Measurements from ENCODE around the gene STIP1. TPM values are rescaled to one million over a fixed set of nuclear protein-coding genes. Genes with fewer than 3 reads are reported as not detected.

Gene STIP1
- 192 TPM in 2 replicates for polyA plus RNA-seq (2013)

DNA sequence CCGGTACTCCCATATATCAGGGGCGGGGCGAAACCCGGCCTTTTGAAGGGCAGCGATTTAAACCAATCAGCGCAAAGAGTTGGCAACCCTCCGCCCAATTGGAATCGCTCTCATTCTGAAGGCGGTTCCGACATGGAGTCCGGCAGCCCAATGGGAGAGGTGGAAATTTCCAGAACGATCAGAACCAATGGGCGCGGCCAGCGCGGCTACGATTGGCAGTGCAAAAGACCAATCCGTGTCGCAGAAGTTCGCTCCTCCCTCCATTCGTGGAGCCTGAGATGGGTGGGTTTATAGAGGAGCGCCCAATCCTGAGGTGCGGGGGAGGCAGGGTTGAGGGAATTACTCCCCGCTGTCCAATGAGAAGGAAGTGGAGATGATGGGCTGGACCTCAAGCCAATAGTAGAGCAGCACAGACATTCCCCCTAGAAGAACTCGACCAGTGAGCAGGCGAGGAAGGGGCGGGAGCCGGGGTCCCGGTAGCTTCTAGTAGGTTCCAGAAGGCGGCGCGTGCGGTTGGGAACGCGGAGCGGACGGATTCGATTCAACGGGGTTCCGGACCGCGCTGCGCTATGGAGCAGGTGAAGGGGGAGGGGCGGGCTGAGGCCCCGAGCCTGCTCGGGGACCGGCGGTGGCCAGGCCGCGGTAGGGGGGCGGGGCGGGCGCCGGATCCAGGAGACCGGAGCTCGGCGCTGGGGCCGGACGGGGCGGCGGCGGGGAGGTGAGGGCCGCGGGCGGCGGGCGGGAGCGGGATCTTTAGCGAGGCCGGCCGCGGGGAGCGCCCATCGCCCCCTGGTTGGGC lies at the start of gene STIP1:
Gene STIP1 (plus strand): TSS at position 479 of the 799 bp plus-strand sequence. CDS start 91 bp downstream, at position 570.
- H2BK5ac ChIP-seq (ENCODE audit: low read depth, low read length, poor library complexity): peak within 1 kb of the TSS; percentile 77
- H3K27me3 ChIP-seq (ENCODE audit: insufficient read depth, low read length): no peaks in the 10 kb centered on the region
- H3K79me1 ChIP-seq (ENCODE audit: low read length): peaks cover 10% of the 10 kb centered on the region
- H3K23ac ChIP-seq (ENCODE audit: low read length): no peak within 1 kb of the TSS
- peak within 1 kb of the TSS; percentile 84 for H4K91ac ChIP-seq (ENCODE audit: low read depth, low read length)
- H3K14ac ChIP-seq (ENCODE audit: low read length): peak within 1 kb of the TSS; percentile 92
- peaks cover 0 to 5% of the 10 kb centered on the region in 2 experiments for H3K4me1 ChIP-seq (ENCODE audit: control insufficient read depth in 1 of 2, insufficient read depth in 2 of 2, low read length in 2 of 2)
- H2BK12ac ChIP-seq (ENCODE audit: low read length): no peak within 1 kb of the TSS
- H3K27ac ChIP-seq (ENCODE audit: low read depth, low read length): peak within 1 kb of the TSS; percentile 89
- peak; percentile 100 for DNase-seq
- H3K36me3 ChIP-seq (ENCODE audit: control insufficient read depth in 1 of 2, insufficient read depth in 2 of 2, low read length in 2 of 2): peaks cover 5 to 7% of the 10 kb centered on the region in 2 experiments
- peak within 1 kb of the TSS; percentile 79 for H3K4me3 ChIP-seq (ENCODE audit: low read depth, low read length)
- WGBS (ENCODE audit: extremely low coverage, insufficient coverage, insufficient read length): no CpG with 5 or more reads among the region's 74 CpGs
- peaks cover 23% of the 10 kb centered on the region for H3K79me2 ChIP-seq (ENCODE audit: control insufficient read depth, insufficient read depth, low read length, poor library complexity)
- peak within 1 kb of the TSS; percentile 79 for H4K12ac ChIP-seq (ENCODE audit: low read depth, low read length)
- H2AK5ac ChIP-seq (ENCODE audit: low read length): peak within 1 kb of the TSS; percentile 90
- peak within 1 kb of the TSS; percentile 69 for H3K4me2 ChIP-seq (ENCODE audit: low read length)
- peak within 1 kb of the TSS; percentile 80 for H2AFZ ChIP-seq (ENCODE audit: insufficient read depth, low read length, poor library complexity)
- no peaks in the 10 kb centered on the region for H3K9me3 ChIP-seq (ENCODE audit: insufficient read depth, low read depth, low read length)
- peak within 1 kb of the TSS; percentile 97 for H3K18ac ChIP-seq (ENCODE audit: low read length)
- H3K9ac ChIP-seq (ENCODE audit: low read length): peak within 1 kb of the TSS; percentile 86
- peak within 1 kb of the TSS; percentile 82 for H3K4ac ChIP-seq (ENCODE audit: low read depth, low read length)
- peak within 1 kb of the TSS; percentile 72 for H2BK120ac ChIP-seq (ENCODE audit: insufficient read depth, low read length, poor library complexity)
- H4K8ac ChIP-seq (ENCODE audit: low read depth, low read length): peak within 1 kb of the TSS; percentile 92

DNA sequence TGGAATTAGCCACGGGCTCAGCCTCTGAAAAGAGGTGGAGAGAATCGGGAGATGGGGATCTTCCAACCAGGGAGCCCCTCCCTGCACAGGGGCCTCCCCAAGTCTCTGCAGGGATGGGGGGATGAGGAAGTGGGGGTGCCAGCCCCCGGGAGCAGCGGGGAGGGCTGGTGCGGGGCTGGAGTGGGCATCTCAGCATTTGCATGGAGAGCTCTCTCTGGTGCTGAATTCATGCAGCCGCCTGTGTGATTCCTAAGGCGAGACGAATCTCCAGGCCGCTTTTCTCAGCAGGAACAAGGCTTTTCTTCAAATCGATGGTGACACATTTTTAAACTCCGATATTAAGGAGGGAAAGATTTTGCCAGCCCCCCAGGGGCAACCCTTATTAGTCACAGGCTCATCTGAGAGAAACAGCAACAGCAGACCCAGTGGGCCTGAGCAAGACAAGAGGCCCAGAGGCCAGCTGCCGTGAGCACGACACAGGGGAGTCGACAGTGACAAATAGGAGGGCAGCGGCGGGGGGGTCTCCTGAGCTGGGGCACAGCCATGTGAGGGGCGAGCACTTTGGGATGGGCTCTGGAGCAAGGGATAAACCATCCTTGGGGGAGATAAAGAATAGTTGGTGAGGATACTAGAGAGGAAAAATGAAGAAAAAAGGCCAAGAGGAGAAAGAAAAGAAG lies 49.1 kb upstream of the STIP1 start:
- H3K27ac ChIP-seq (ENCODE audit: low read depth, low read length): no peak overlapping the region
- H3K9ac ChIP-seq (ENCODE audit: low read length): no peak overlapping the region
- no peak overlapping the region for H3K14ac ChIP-seq (ENCODE audit: low read length)
- no peak overlapping the region for H3K4ac ChIP-seq (ENCODE audit: low read depth, low read length)
- no peak overlapping the region for H2BK5ac ChIP-seq (ENCODE audit: low read depth, low read length, poor library complexity)
- no peak for DNase-seq
- H3K36me3 ChIP-seq (ENCODE audit: control insufficient read depth in 1 of 2, insufficient read depth in 2 of 2, low read length in 2 of 2): no peaks in the 10 kb centered on the region
- no peak overlapping the region for H2AK5ac ChIP-seq (ENCODE audit: low read length)
- no peak overlapping the region for H4K91ac ChIP-seq (ENCODE audit: low read depth, low read length)
- WGBS (ENCODE audit: extremely low coverage, insufficient coverage, insufficient read length): no CpG with 5 or more reads among the region's 17 CpGs
- no peak overlapping the region for H2BK120ac ChIP-seq (ENCODE audit: insufficient read depth, low read length, poor library complexity)
- no peaks in the 10 kb centered on the region for H3K9me3 ChIP-seq (ENCODE audit: insufficient read depth, low read depth, low read length)
- H3K4me1 ChIP-seq (ENCODE audit: control insufficient read depth in 1 of 2, insufficient read depth in 2 of 2, low read length in 2 of 2): no peaks in the 10 kb centered on the region
- H3K4me2 ChIP-seq (ENCODE audit: low read length): no peak overlapping the region
- H4K8ac ChIP-seq (ENCODE audit: low read depth, low read length): no peak overlapping the region
- H4K12ac ChIP-seq (ENCODE audit: low read depth, low read length): no peak overlapping the region
- H3K23ac ChIP-seq (ENCODE audit: low read length): no peak overlapping the region
- no peak overlapping the region for H2BK12ac ChIP-seq (ENCODE audit: low read length)
- no peaks in the 10 kb centered on the region for H3K79me2 ChIP-seq (ENCODE audit: control insufficient read depth, insufficient read depth, low read length, poor library complexity)
- H3K79me1 ChIP-seq (ENCODE audit: low read length): no peaks in the 10 kb centered on the region
- no peak overlapping the region for H2AFZ ChIP-seq (ENCODE audit: insufficient read depth, low read length, poor library complexity)
- H3K18ac ChIP-seq (ENCODE audit: low read length): no peak overlapping the region
- no peaks in the 10 kb centered on the region for H3K27me3 ChIP-seq (ENCODE audit: insufficient read depth, low read length)
- H3K4me3 ChIP-seq (ENCODE audit: low read depth, low read length): no peak overlapping the region

DNA sequence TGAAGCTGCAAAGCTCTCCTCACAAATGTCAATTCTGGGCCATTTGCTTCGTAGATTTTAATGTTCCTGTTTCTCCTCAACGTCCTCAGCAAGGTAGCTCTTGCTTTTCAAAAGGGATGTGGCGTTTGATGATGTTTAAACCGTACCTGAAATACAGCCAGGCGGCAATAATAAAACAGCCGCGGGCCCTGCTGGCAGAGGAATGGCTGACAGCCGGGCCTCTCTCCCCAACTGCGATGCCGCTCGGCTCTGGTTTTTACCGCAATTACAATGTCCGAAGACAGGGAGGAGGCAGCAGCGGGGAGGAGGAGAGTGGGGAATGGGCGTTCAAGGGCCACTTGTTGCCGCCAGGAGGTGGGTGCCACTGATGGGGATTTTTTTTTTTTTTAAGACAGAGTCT lies 47.6 kb upstream of the STIP1 start:
- H2BK120ac ChIP-seq (ENCODE audit: insufficient read depth, low read length, poor library complexity): no peak overlapping the region
- no peak overlapping the region for H3K23ac ChIP-seq (ENCODE audit: low read length)
- H4K91ac ChIP-seq (ENCODE audit: low read depth, low read length): no peak overlapping the region
- H4K12ac ChIP-seq (ENCODE audit: low read depth, low read length): no peak overlapping the region
- H4K8ac ChIP-seq (ENCODE audit: low read depth, low read length): no peak overlapping the region
- H2AK5ac ChIP-seq (ENCODE audit: low read length): no peak overlapping the region
- H3K4me1 ChIP-seq (ENCODE audit: control insufficient read depth in 1 of 2, insufficient read depth in 2 of 2, low read length in 2 of 2): no peaks in the 10 kb centered on the region
- H3K4me3 ChIP-seq (ENCODE audit: low read depth, low read length): no peak overlapping the region
- no peak overlapping the region for H3K4me2 ChIP-seq (ENCODE audit: low read length)
- no peaks in the 10 kb centered on the region for H3K79me2 ChIP-seq (ENCODE audit: control insufficient read depth, insufficient read depth, low read length, poor library complexity)
- H3K9me3 ChIP-seq (ENCODE audit: insufficient read depth, low read depth, low read length): no peaks in the 10 kb centered on the region
- no peaks in the 10 kb centered on the region for H3K27me3 ChIP-seq (ENCODE audit: insufficient read depth, low read length)
- no peak overlapping the region for H2AFZ ChIP-seq (ENCODE audit: insufficient read depth, low read length, poor library complexity)
- DNase-seq: no peak
- no peak overlapping the region for H3K9ac ChIP-seq (ENCODE audit: low read length)
- H3K36me3 ChIP-seq (ENCODE audit: control insufficient read depth in 1 of 2, insufficient read depth in 2 of 2, low read length in 2 of 2): no peaks in the 10 kb centered on the region
- H2BK12ac ChIP-seq (ENCODE audit: low read length): no peak overlapping the region
- no peak overlapping the region for H3K14ac ChIP-seq (ENCODE audit: low read length)
- no peak overlapping the region for H3K18ac ChIP-seq (ENCODE audit: low read length)
- H3K79me1 ChIP-seq (ENCODE audit: low read length): no peaks in the 10 kb centered on the region
- H2BK5ac ChIP-seq (ENCODE audit: low read depth, low read length, poor library complexity): no peak overlapping the region
- WGBS (ENCODE audit: extremely low coverage, insufficient coverage, insufficient read length): no CpG with 5 or more reads among the region's 16 CpGs
- no peak overlapping the region for H3K4ac ChIP-seq (ENCODE audit: low read depth, low read length)
- H3K27ac ChIP-seq (ENCODE audit: low read depth, low read length): no peak overlapping the region

DNA sequence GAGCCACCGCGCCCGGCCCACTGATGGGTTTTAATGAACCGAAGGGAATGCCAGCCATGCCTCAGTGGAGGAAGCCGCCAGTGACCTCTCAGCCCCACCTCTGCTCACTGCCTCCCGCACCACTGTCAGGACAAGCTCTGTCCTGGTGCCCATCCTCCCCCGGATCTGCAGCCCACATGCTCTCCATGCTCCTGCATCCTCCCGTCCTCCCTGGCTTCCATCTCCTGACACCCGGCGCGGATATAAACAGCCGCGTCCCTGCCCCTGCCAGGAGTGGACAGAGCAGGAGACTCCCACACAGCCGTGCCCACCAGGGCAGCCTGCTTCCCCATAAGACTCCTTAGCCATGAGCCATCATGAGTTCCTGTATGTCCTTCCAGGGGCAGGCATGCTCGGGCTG lies 46.9 kb upstream of the STIP1 start:
- Histone ChIP-seq H3K4me3 (ENCODE audit: low read depth, low read length) (no peak overlapping the region), H2BK12ac (ENCODE audit: low read length) (no peak overlapping the region), H3K18ac (ENCODE audit: low read length) (no peak overlapping the region), H3K4me1 (ENCODE audit: control insufficient read depth in 1 of 2, insufficient read depth in 2 of 2, low read length in 2 of 2) (no peaks in the 10 kb centered on the region), H3K9me3 (ENCODE audit: insufficient read depth, low read depth, low read length) (no peaks in the 10 kb centered on the region), H4K8ac (ENCODE audit: low read depth, low read length) (no peak overlapping the region), H3K36me3 (ENCODE audit: control insufficient read depth in 1 of 2, insufficient read depth in 2 of 2, low read length in 2 of 2) (no peaks in the 10 kb centered on the region), H4K12ac (ENCODE audit: low read depth, low read length) (no peak overlapping the region), H2BK120ac (ENCODE audit: insufficient read depth, low read length, poor library complexity) (no peak overlapping the region), H3K27me3 (ENCODE audit: insufficient read depth, low read length) (no peaks in the 10 kb centered on the region), H3K23ac (ENCODE audit: low read length) (no peak overlapping the region), H3K27ac (ENCODE audit: low read depth, low read length) (no peak overlapping the region), H3K79me2 (ENCODE audit: control insufficient read depth, insufficient read depth, low read length, poor library complexity) (no peaks in the 10 kb centered on the region), H2AK5ac (ENCODE audit: low read length) (no peak overlapping the region), H3K14ac (ENCODE audit: low read length) (no peak overlapping the region), H4K91ac (ENCODE audit: low read depth, low read length) (no peak overlapping the region), H2AFZ (ENCODE audit: insufficient read depth, low read length, poor library complexity) (no peak overlapping the region), H3K79me1 (ENCODE audit: low read length) (no peaks in the 10 kb centered on the region), H3K4me2 (ENCODE audit: low read length) (no peak overlapping the region), H2BK5ac (ENCODE audit: low read depth, low read length, poor library complexity) (no peak overlapping the region), H3K4ac (ENCODE audit: low read depth, low read length) (no peak overlapping the region), H3K9ac (ENCODE audit: low read length) (no peak overlapping the region)
- WGBS (ENCODE audit: extremely low coverage, insufficient coverage, insufficient read length): no CpG with 5 or more reads among the region's 15 CpGs
- no peak for DNase-seq
